H1 (cell line): Measurements from ENCODE around the gene ADRA2C. TPM values are rescaled to one million over a fixed set of nuclear protein-coding genes. Genes with fewer than 3 reads are reported as not detected.

Experiments used
- CTCF ChIA-PET: fragments of 300-600 bp; sonication (Branson Sonifier 250); formaldehyde crosslinking; loops from one replicate; lab custom pipeline; 2021; ENCODE audit not compliant: partially characterized antibody; lab: Charles Lee
- POLR2A ChIA-PET: fragments of 300-600 bp; sonication (Branson Sonifier 250); formaldehyde crosslinking; loops from one replicate; lab custom pipeline; 2021; ENCODE audit warnings: inconsistent platforms; ENCODE audit not compliant: partially characterized antibody; lab: Charles Lee
- DNase-seq, 2 experiments: peaks; one replicate each; pipeline versions ENCODE4 v3.0.0 to v3.0.0-alpha.2; 2010 to 2022; ENCODE audit warnings: low spot score in 2 of 2, low read depth in 1 of 2, mixed read lengths in 1 of 2
- FAIRE-seq: peaks from 2 replicates; lab custom pipeline; 2011; peaks lifted over from hg19 to GRCh38; lab: Jason Lieb, UNC
- H2AFZ ChIP-seq: 2 replicates; pipeline ENCODE4 v1.8.1; 2012; ENCODE audit warnings: low read length, inconsistent platforms
- H2AK5ac ChIP-seq: 2 replicates; pipeline ENCODE4 v1.6.1; 2013; ENCODE audit warnings: low read depth, low read length
- H2BK120ac ChIP-seq: replicated peaks from 2 replicates; pipeline ENCODE3; 2013; ENCODE audit warnings: low read depth, low read length, inconsistent platforms
- H2BK12ac ChIP-seq: 2 replicates; pipeline ENCODE4 v1.6.1; 2013; ENCODE audit warnings: low read depth, low read length
- H2BK15ac ChIP-seq: 2 replicates; pipeline ENCODE4 v1.6.1; 2013; ENCODE audit warnings: low read length
- H2BK20ac ChIP-seq: 2 replicates; pipeline ENCODE4 v1.6.1; 2013; ENCODE audit warnings: low read length
- H2BK5ac ChIP-seq: 2 replicates; pipeline ENCODE4 v1.6.1; 2013; ENCODE audit warnings: low read depth, low read length
- H3K14ac ChIP-seq: 2 replicates; pipeline ENCODE4 v1.6.1; 2013; ENCODE audit warnings: inconsistent platforms; ENCODE audit not compliant: insufficient read length
- H3K18ac ChIP-seq: 2 replicates; pipeline ENCODE4 v1.6.1; 2013; ENCODE audit warnings: low read length; ENCODE audit errors: extremely low read depth
- H3K23ac ChIP-seq: 2 replicates; pipeline ENCODE4 v1.6.1; 2013; ENCODE audit warnings: inconsistent platforms; ENCODE audit not compliant: insufficient read length
- H3K23me2 ChIP-seq: 2 replicates; pipeline ENCODE4 v1.6.1; 2013; ENCODE audit warnings: low read depth, low read length
- H3K27ac ChIP-seq: 2 replicates; pipeline ENCODE4 v1.6.1; 2011; ENCODE audit warnings: low read depth, low read length, inconsistent platforms
- H3K27me3 ChIP-seq, 4 experiments: replicated peaks in 1 of 4; 1 replicate in 1 of 4; 2 replicates in 3 of 4; pipeline versions ENCODE4 v1.6.1 to v1.8.1; 2011 to 2013; ENCODE audit warnings: low read length in 3 of 4, mild to moderate bottlenecking in 3 of 4, inconsistent platforms in 2 of 4, mixed read lengths in 2 of 4, moderate library complexity in 1 of 4; ENCODE audit not compliant: control insufficient read depth in 3 of 4, insufficient read depth in 3 of 4; ENCODE audit errors: extremely low read depth in 1 of 4
- H3K36me3 ChIP-seq, 4 experiments: 2 replicates each; pipeline versions ENCODE4 v1.6.1 to v1.8.1; 2011 to 2013; ENCODE audit warnings: mild to moderate bottlenecking in 4 of 4, low read length in 3 of 4, moderate library complexity in 2 of 4, control low read depth in 1 of 4, inconsistent platforms in 1 of 4; ENCODE audit not compliant: insufficient read depth in 4 of 4, control insufficient read depth in 2 of 4
- H3K4ac ChIP-seq: replicated peaks from 2 replicates; pipeline ENCODE3; 2013; ENCODE audit warnings: low read length, low read depth, mixed read lengths, inconsistent platforms; ENCODE audit not compliant: insufficient read length
- H3K4me1 ChIP-seq, 4 experiments: replicated peaks in 1 of 4; 1 replicate in 1 of 4; 2 replicates in 3 of 4; pipeline versions ENCODE4 v1.6.1 to v1.8.1; 2011 to 2013; ENCODE audit warnings: low read length in 3 of 4, inconsistent platforms in 2 of 4, mixed read lengths in 1 of 4; ENCODE audit not compliant: insufficient read depth in 4 of 4, control insufficient read depth in 3 of 4
- H3K4me2 ChIP-seq, 2 experiments: 2 replicates each; pipeline versions ENCODE4 v1.6.1 to v1.8.1; 2011 to 2013; ENCODE audit warnings: low read depth in 2 of 2, low read length in 2 of 2, control low read depth in 1 of 2, inconsistent platforms in 1 of 2, mild to moderate bottlenecking in 1 of 2; ENCODE audit not compliant: insufficient read depth in 1 of 2
- H3K4me3 ChIP-seq, 4 experiments: fragments of 200-600, 300-600 bp in 1 of 4; sonication (generic), shearing (Covaris generic), sonication (Bioruptor Twin) in 1 of 4; 2 replicates each; pipeline versions ENCODE4 v1.5.1 to v1.8.1; 2011 to 2016; ENCODE audit warnings: low read length in 4 of 4, low read depth in 3 of 4, control low read depth in 2 of 4, inconsistent platforms in 2 of 4, mild to moderate bottlenecking in 2 of 4, mixed read lengths in 1 of 4, moderate library complexity in 1 of 4; ENCODE audit not compliant: insufficient read depth in 2 of 4; ENCODE audit errors: extremely low read depth in 1 of 4
- H3K56ac ChIP-seq: replicated peaks from 2 replicates; pipeline ENCODE3; 2013; ENCODE audit warnings: low read depth, mild to moderate bottlenecking, mixed read lengths, low read length, inconsistent platforms; ENCODE audit not compliant: insufficient read length
- H3K79me1 ChIP-seq: 2 replicates; pipeline ENCODE4 v1.6.1; 2013; ENCODE audit warnings: low read depth, low read length, control low read depth
- H3K79me2 ChIP-seq, 2 experiments: 2 replicates each; pipeline versions ENCODE4 v1.6.1 to v1.8.1; 2012 to 2013; ENCODE audit warnings: low read length in 2 of 2, mild to moderate bottlenecking in 2 of 2, inconsistent platforms in 1 of 2; ENCODE audit not compliant: insufficient read depth in 2 of 2, control insufficient read depth in 1 of 2
- H3K9ac ChIP-seq, 4 experiments: replicated peaks in 1 of 4; 1 replicate in 1 of 4; 2 replicates in 3 of 4; pipeline versions ENCODE4 v1.6.1 to v1.8.1; 2011 to 2013; ENCODE audit warnings: low read depth in 3 of 4, low read length in 3 of 4, control low read depth in 2 of 4, mild to moderate bottlenecking in 2 of 4, moderate library complexity in 2 of 4, inconsistent platforms in 1 of 4; ENCODE audit errors: extremely low read depth in 1 of 4
- H3K9me3 ChIP-seq, 2 experiments: 2 replicates each; pipeline versions ENCODE4 v1.6.1 to v1.8.1; 2012 to 2013; ENCODE audit warnings: mild to moderate bottlenecking in 2 of 2, moderate library complexity in 2 of 2, control low read depth in 1 of 2, inconsistent platforms in 1 of 2, low read depth in 1 of 2, low read length in 1 of 2, mixed read lengths in 1 of 2; ENCODE audit not compliant: insufficient read depth in 2 of 2
- H4K20me1 ChIP-seq, 2 experiments: replicated peaks in 1 of 2; 2 replicates each; pipeline versions ENCODE3 to v1.8.1; 2011 to 2013; ENCODE audit warnings: inconsistent platforms in 2 of 2, low read length in 2 of 2, mild to moderate bottlenecking in 1 of 2; ENCODE audit not compliant: insufficient read depth in 2 of 2, control insufficient read depth in 1 of 2
- H4K5ac ChIP-seq: 2 replicates; pipeline ENCODE4 v1.6.1; 2013; ENCODE audit warnings: low read length, low read depth, mixed read lengths, inconsistent platforms; ENCODE audit not compliant: insufficient read length
- H4K8ac ChIP-seq: 2 replicates; pipeline ENCODE4 v1.8.0; 2013; ENCODE audit warnings: mild to moderate bottlenecking, moderate library complexity, low read length, inconsistent platforms; ENCODE audit not compliant: insufficient read depth; ENCODE audit errors: extremely low read depth
- H4K91ac ChIP-seq: replicated peaks from 2 replicates; pipeline ENCODE3; 2013; ENCODE audit warnings: low read length, mixed read lengths, inconsistent platforms; ENCODE audit not compliant: insufficient read length
- CEBPB ChIP-seq: IDR thresholded peaks from 2 replicates; pipeline ENCODE4 v1.6.1; 2012; ENCODE audit warnings: low read depth, low read length
- CHD2 ChIP-seq: IDR thresholded peaks from 2 replicates; pipeline ENCODE4 v1.6.1; 2012; ENCODE audit warnings: low read length, improper control_type of control experiment
- GABPA ChIP-seq: IDR thresholded peaks from 2 replicates; pipeline ENCODE4 v1.6.1; 2011; ENCODE audit warnings: mild to moderate bottlenecking, low read length, moderate library complexity, borderline replicate concordance; ENCODE audit not compliant: insufficient read depth
- GTF2F1 ChIP-seq: IDR thresholded peaks from 2 replicates; pipeline ENCODE4 v1.6.1; 2012; ENCODE audit warnings: low read depth, low read length, improper control_type of control experiment, borderline replicate concordance
- KDM1A ChIP-seq: fragments of 200-600, 300-600 bp; sonication (generic); IDR thresholded peaks from 2 replicates; pipeline ENCODE4 v1.7.1; 2016; ENCODE audit warnings: mild to moderate bottlenecking, low read length, borderline replicate concordance
- MAFK ChIP-seq: IDR thresholded peaks from 2 replicates; pipeline ENCODE4 v1.6.1; 2012; ENCODE audit warnings: low read depth, mild to moderate bottlenecking, improper control_type of control experiment, low read length
- NANOG ChIP-seq: IDR thresholded peaks from 2 replicates; pipeline ENCODE4 v1.6.1; 2011; ENCODE audit warnings: low read length, low read depth, mild to moderate bottlenecking, inconsistent platforms; ENCODE audit not compliant: insufficient read depth, poor library complexity, severe bottlenecking
- PHF8 ChIP-seq: fragments of 200-600 bp; sonication (generic); conservative IDR thresholded peaks from 2 replicates; pipeline ENCODE4 v1.7.1; 2012; ENCODE audit warnings: low read depth, mild to moderate bottlenecking, inconsistent platforms, low read length, moderate library complexity
- SP1 ChIP-seq: IDR thresholded peaks from 2 replicates; pipeline ENCODE4 v1.6.1; 2011; ENCODE audit warnings: low read depth, low read length
- SUZ12 ChIP-seq: fragments of 200-600 bp; sonication (generic); IDR thresholded peaks from 2 replicates; pipeline ENCODE4 v1.6.1; 2012; ENCODE audit warnings: mild to moderate bottlenecking, inconsistent platforms, low read length, moderate library complexity, mixed read lengths
- TAF1 ChIP-seq: IDR thresholded peaks from 2 replicates; pipeline ENCODE4 v1.6.1; 2011; ENCODE audit warnings: mild to moderate bottlenecking, low read depth, low read length
- TEAD4 ChIP-seq: IDR thresholded peaks from 2 replicates; pipeline ENCODE4 v1.6.1; 2012; ENCODE audit warnings: low read depth, low read length, inconsistent platforms, mixed read lengths
- YY1 ChIP-seq: IDR thresholded peaks from 2 replicates; pipeline ENCODE4 v1.6.1; 2011; ENCODE audit warnings: low read depth, mild to moderate bottlenecking, low read length
- WGBS, 2 experiments: shearing (Covaris generic) in 1 of 2; methylation state at CpG; one replicate each; pipeline versions ENCODE4 v1.1.6 to v1.1.7; 2013 to 2015; ENCODE audit warnings: low lambda C conversion rate in 2 of 2, mixed read lengths in 2 of 2, inconsistent platforms in 1 of 2, low coverage in 1 of 2, missing lambda C conversion rate in 1 of 2; ENCODE audit not compliant: insufficient replicate concordance in 2 of 2, insufficient coverage in 1 of 2, insufficient read length in 1 of 2; ENCODE audit errors: extremely low coverage in 1 of 2, missing lambda C conversion rate in 1 of 2; 5-methylcytosine and 5-hydroxymethylcytosine counted together
- polyA plus RNA-seq, 7 experiments: library from polyadenylated mRNA; depleted of rRNA in 3 of 7; stranded (reverse) in 5 of 7; unstranded in 2 of 7; fragments of >200 nt in 5 of 7; fragments of 200-250 nt in 2 of 7; gene quantifications; 1 replicate in 5 of 7; 2 replicates in 1 of 7; 4 replicates in 1 of 7; pipeline versions ENCODE4 v1.2.1 to v1.2.3, GENCODE V29; 2011 to 2013; ENCODE audit warnings: missing spikeins in 2 of 7, mixed read lengths in 2 of 7
- total RNA-seq: library from RNA; stranded (reverse); fragmentation: NEBNext Ultra II Directional; extraction: Animal tissue kit (Norgen Biotek cat#: 25700); gene quantifications from 2 replicates; pipeline ENCODE4 v1.2.1, GENCODE V29; 2021

The ADRA2C gene
- total and polyA plus RNA-seq, 2 of the 8 experiments (the other 6 are each of a cell fraction or from before 2014, with no cell fraction given), result 14.6 to 14.8 TPM

DNA sequence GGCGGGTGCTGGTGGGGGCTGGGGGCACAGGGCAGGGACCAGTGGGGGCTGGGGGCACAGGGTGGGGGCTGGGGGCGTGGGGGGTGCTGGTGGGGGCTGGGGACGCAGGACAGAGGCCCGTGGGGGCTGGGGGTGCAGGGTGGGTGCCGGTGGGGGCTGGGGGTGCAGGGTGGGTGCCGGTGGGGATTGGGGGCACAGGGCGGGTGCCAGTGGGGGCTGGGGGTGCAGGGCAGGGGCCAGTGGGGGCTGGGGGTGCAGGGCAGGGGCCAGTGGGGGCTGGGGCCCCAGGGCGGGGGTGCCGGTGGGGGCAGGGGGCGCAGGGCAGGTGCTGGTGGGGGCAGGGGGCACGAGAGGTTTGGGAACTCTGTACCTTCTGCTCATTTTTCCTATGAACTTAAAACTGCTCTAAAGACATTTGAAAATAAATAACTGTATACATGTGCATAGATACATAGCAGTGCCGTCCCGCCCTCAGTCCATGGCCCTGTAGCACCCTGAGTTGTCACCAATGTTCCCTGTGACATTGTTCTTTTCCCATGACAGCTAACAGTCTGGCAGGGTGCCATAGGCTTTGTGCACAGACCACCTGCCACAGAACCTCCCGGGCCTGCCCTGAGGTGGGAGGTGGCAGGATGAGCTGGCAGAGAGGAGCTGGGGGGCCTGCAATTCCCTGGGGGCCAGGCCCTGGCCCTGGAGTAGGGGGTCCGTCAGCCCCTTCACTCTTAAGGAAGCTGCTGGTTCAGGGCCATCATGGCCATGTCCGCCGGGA lies 35.6 kb upstream of the ADRA2C start:
- H3K9ac ChIP-seq, result no peak overlapping the region
- H3K27me3 ChIP-seq, result peaks cover 0 to 7% (median 4%) of the 10 kb centered on the region in 4 experiments; a peak in 5 of 7 replicates
- H2BK12ac ChIP-seq, result peak overlapping the region; percentile 85; the same call in 1 of the 2 replicates
- no peak overlapping the region for H3K56ac ChIP-seq
- H3K18ac ChIP-seq, result no peak overlapping the region
- H3K79me2 ChIP-seq, result no peaks in the 10 kb centered on the region
- H2BK15ac ChIP-seq, result peak overlapping the region; percentile 97; the same call in 1 of the 2 replicates
- FAIRE-seq (no peak), DNase-seq (no peak)
- no peak overlapping the region for H3K27ac ChIP-seq
- no peak overlapping the region for H3K4ac ChIP-seq
- H2BK5ac ChIP-seq, result no peak overlapping the region
- H3K9me3 ChIP-seq, result no peaks in the 10 kb centered on the region
- no peaks in the 10 kb centered on the region; the same call in 1 of the 2 replicates for H3K23me2 ChIP-seq
- H4K5ac ChIP-seq, result no peak overlapping the region
- H4K91ac ChIP-seq, result no peak overlapping the region
- H2AFZ ChIP-seq, result no peak overlapping the region
- no peak overlapping the region for H3K23ac ChIP-seq
- no peak overlapping the region for H3K14ac ChIP-seq
- no peak overlapping the region for H2AK5ac ChIP-seq
- H2BK120ac ChIP-seq, result no peak overlapping the region
- H3K4me3 ChIP-seq, result no peak overlapping the region
- H3K4me1 ChIP-seq, result peaks cover 0 to 34% (median 16%) of the 10 kb centered on the region in 4 experiments; a peak in 6 of 7 replicates
- POLR2A ChIA-PET, result interaction anchor here (0.7 to 1.6 kb wide), 5 partner anchors 10 to 71 kb away, joined by 3 to 6 read pairs (median 3); no protein-coding TSS in a partner anchor
- no peak overlapping the region; the same call in 1 of the 2 replicates for H4K8ac ChIP-seq
- H3K36me3 ChIP-seq, result no peaks in the 10 kb centered on the region
- no peak overlapping the region for H3K4me2 ChIP-seq
- CTCF ChIA-PET, result interaction anchor here (0.8 to 3.4 kb wide), 9 partner anchors 9 to 119 kb away, joined by 3 to 25 read pairs (median 4); no protein-coding TSS in a partner anchor
- H3K79me1 ChIP-seq, result no peaks in the 10 kb centered on the region
- 91% methylated on average over 7 of the region's 17 CpGs; no CpG with 5 or more reads in 1 of the 2 experiments for WGBS, 2 experiments
- no peaks in the 10 kb centered on the region for H4K20me1 ChIP-seq
- peak overlapping the region; percentile 90 for H2BK20ac ChIP-seq
- TF ChIP-seq SUZ12 (no peak), NANOG (no peak), CEBPB (no peak), GABPA (no peak), YY1 (no peak), TEAD4 (no peak), TAF1 (no peak), CHD2 (no peak), MAFK (no peak), KDM1A (no peak), PHF8 (no peak), GTF2F1 (no peak), SP1 (no peak)
